Caco-2 (cell line): ENCODE data around the gene NUP210L. TPM values are rescaled to one million over a fixed set of nuclear protein-coding genes. Genes with fewer than 3 reads are reported as not detected.
A peak's percentile ranks its signal among the peaks of the same experiment; 100 is the strongest.
"Not testable (repeated sequence)": the region's sequence is repeated elsewhere in the genome, so short reads cannot be mapped to it uniquely, and the experiment has no call there.

Experiments used
- BruUV-seq: library from RNA; stranded (reverse); fragments of 400-500 nt; replicated peaks from 2 replicates; lab custom pipeline; 2021; lab: Mats Ljungman, UMichigan
- CTCF ChIA-PET: fragments of 300-600 bp; sonication (Branson Sonifier 250); formaldehyde crosslinking; loops from one replicate; lab custom pipeline; 2022; ENCODE audit warnings: antibody characterized with exemption; lab: Charles Lee
- POLR2A ChIA-PET: fragments of 300-600 bp; sonication (Branson Sonifier 250); formaldehyde crosslinking; loops from one replicate; lab custom pipeline; 2022; ENCODE audit warnings: antibody characterized with exemption; lab: Charles Lee
- DNase-seq, 2 experiments: peaks; one replicate each; pipeline versions ENCODE4 v3.0.0 to v3.0.0-alpha.2; 2020 to 2022
- H3K27me3 ChIP-seq: replicated peaks from 2 replicates; pipeline ENCODE4 v1.6.0; 2011; ENCODE audit warnings: low read length; ENCODE audit not compliant: control insufficient read depth, insufficient read depth
- H3K36me3 ChIP-seq: 2 replicates; pipeline ENCODE4 v1.5.1; 2011; ENCODE audit warnings: low read length; ENCODE audit not compliant: control insufficient read depth, insufficient read depth
- H3K4me1 ChIP-seq: fragments of 250-450 bp; sonication (Bioruptor Pico); 2 replicates; pipeline ENCODE4 v1.5.1; 2020; ENCODE audit warnings: mild to moderate bottlenecking
- H3K4me3 ChIP-seq: 2 replicates; pipeline ENCODE4 v1.5.1; 2011; ENCODE audit warnings: low read depth, mild to moderate bottlenecking, control low read depth, low read length
- H3K9me3 ChIP-seq: fragments of 250-450 bp; sonication (Bioruptor Pico); 2 replicates; pipeline ENCODE4 v1.5.1; 2020; ENCODE audit warnings: mild to moderate bottlenecking, moderate library complexity
- H3K27ac Mint-ChIP-seq: one replicate; pipeline ENCODE4 v1.8.0; 2022; ENCODE audit warnings: mixed read lengths; ENCODE audit not compliant: unreplicated experiment
- H3K27me3 Mint-ChIP-seq: one replicate; pipeline ENCODE4 v1.8.0; 2022; ENCODE audit warnings: mixed read lengths; ENCODE audit not compliant: insufficient read depth, unreplicated experiment
- H3K36me3 Mint-ChIP-seq: one replicate; pipeline ENCODE4 v1.8.0; 2022; ENCODE audit warnings: mild to moderate bottlenecking, mixed read lengths; ENCODE audit not compliant: insufficient read depth, unreplicated experiment
- H3K4me1 Mint-ChIP-seq: one replicate; pipeline ENCODE4 v1.8.0; 2022; ENCODE audit warnings: low read depth, mixed read lengths; ENCODE audit not compliant: unreplicated experiment
- H3K4me3 Mint-ChIP-seq: one replicate; pipeline ENCODE4 v1.8.0; 2022; ENCODE audit warnings: mild to moderate bottlenecking, moderate library complexity, mixed read lengths; ENCODE audit not compliant: unreplicated experiment
- H3K9me3 Mint-ChIP-seq: one replicate; pipeline ENCODE4 v1.8.0; 2022; ENCODE audit warnings: mixed read lengths; ENCODE audit not compliant: unreplicated experiment
- intact Hi-C: fragments of 100-400 bp; cut with micrococcal nuclease; formaldehyde crosslinking; loops from one replicate; pipeline ENCODE4 v1.10.0; 2022; ENCODE audit not compliant: unreplicated experiment
- total RNA-seq: library from RNA; stranded (reverse); gene quantifications from 2 replicates; pipeline ENCODE4 v1.2.3, GENCODE V29; 2022
- TF ChIP-seq, protein P1 (sequence below), 2 experiments: fragments of 200-600 bp in 1 of 2; IDR thresholded peaks; 1 replicate in 1 of 2; 2 replicates in 1 of 2; pipeline versions ENCODE4 v1.5.1 to v1.8.0; 2011 to 2022; ENCODE audit warnings: antibody characterized with exemption in 1 of 2, control low read depth in 1 of 2, inconsistent platforms in 1 of 2, low read depth in 1 of 2, low read length in 1 of 2, mild to moderate bottlenecking in 1 of 2, moderate library complexity in 1 of 2; ENCODE audit not compliant: insufficient read depth in 1 of 2, severe bottlenecking in 1 of 2, unreplicated experiment in 1 of 2

The NUP210L gene
- total RNA-seq, 1 experiment from 2014 or later, result 0.07 TPM

DNA sequence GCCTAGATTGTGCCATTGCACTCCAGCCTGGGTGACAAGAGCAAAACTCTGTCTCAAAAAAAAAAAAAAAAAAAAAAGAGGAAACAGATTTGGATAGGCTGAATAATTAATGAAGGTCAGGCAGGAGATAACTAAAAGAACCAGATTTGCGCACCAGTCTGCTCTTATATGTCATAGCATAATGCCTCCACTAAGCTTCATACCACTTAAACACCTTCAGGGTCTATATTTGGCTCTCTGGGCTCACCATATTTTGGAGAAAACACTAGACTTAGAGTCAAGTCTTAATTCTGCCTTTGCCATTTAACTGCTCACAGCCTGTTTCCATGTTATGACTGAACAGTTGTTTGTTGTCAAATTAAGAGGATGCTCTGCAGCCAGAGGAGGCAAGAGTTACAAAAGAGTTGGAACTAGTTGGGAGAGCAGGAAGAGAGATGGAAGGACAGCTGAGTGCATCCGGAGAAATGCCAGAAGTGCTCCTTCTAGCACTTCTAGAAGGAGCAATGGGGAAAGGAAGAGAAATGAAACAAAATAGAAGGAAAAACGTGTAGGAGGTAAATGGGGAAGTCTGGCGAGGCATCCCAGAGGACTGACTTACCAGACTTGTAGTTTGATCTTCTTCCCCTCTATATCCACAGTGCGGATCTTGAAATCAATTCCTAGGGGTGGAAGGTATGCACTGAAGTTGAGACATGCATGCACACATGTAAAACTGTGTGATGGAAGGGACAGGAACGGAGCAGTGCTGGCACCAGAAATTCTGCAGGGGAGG is 170.6 kb downstream of the NUP210L start:
- Mint-ChIP-seq H3K4me1 (peaks cover 17% of the 10 kb centered on the region), H3K36me3 (peaks cover 18% of the 10 kb centered on the region), H3K27me3 (no peaks in the 10 kb centered on the region), H3K4me3 (peak overlapping the region; percentile 93), H3K9me3 (no peaks in the 10 kb centered on the region), H3K27ac (no peak overlapping the region)
- no peak for DNase-seq
- CTCF ChIA-PET, result interaction anchor here (0.6 to 1.0 kb wide), 2 partner anchors 17 to 436 kb away, joined by 3 read pairs; partner anchors contain the start of gene CREB3L4
- H3K36me3 ChIP-seq, result no peaks in the 10 kb centered on the region; the same call in 1 of the 2 replicates
- peaks cover 13% of the 10 kb centered on the region for H3K4me1 ChIP-seq
- no peak overlapping the region for H3K4me3 ChIP-seq
- intact Hi-C loops, result no loop called here
- no peaks in the 10 kb centered on the region for H3K9me3 ChIP-seq
- BruUV-seq, result no TSS peak
- TF ChIP-seq, protein P1, sequence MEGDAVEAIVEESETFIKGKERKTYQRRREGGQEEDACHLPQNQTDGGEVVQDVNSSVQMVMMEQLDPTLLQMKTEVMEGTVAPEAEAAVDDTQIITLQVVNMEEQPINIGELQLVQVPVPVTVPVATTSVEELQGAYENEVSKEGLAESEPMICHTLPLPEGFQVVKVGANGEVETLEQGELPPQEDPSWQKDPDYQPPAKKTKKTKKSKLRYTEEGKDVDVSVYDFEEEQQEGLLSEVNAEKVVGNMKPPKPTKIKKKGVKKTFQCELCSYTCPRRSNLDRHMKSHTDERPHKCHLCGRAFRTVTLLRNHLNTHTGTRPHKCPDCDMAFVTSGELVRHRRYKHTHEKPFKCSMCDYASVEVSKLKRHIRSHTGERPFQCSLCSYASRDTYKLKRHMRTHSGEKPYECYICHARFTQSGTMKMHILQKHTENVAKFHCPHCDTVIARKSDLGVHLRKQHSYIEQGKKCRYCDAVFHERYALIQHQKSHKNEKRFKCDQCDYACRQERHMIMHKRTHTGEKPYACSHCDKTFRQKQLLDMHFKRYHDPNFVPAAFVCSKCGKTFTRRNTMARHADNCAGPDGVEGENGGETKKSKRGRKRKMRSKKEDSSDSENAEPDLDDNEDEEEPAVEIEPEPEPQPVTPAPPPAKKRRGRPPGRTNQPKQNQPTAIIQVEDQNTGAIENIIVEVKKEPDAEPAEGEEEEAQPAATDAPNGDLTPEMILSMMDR (IDR thresholded peaks at IDR 0.05; ENCODE audit: insufficient read depth in 1 of 2, low read depth in 1 of 2, low read length in 1 of 2, severe bottlenecking in 1 of 2, unreplicated experiment in 1 of 2), result no peak
- POLR2A ChIA-PET, result no interaction called here
- no peaks in the 10 kb centered on the region for H3K27me3 ChIP-seq

DNA sequence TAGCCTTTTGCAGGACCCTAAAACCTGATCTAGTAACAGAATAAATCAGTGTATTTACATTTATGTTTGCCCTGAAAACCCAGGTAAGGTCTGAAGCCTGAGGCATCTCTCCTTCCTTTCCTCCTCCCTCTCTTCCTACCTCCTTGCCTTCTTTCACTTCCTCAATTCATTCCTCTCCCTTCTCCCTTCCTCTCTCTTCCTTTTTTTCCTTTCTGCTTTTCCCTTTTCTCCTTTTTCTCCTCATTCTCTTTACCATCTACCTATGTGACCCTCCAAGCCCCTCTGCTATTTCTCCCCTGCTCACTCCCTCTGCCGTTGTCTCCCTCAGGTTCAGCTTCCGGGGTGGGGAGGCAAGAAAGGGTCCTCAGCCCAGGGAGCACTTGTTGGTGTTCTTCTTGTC is 173.1 kb downstream of the NUP210L start:
- CTCF ChIA-PET, H3K9me3 Mint-ChIP-seq, H3K9me3 ChIP-seq, H3K27ac Mint-ChIP-seq, H3K36me3 ChIP-seq, H3K27me3 ChIP-seq, DNase-seq, POLR2A ChIA-PET, H3K4me3 Mint-ChIP-seq, intact Hi-C loops, H3K4me3 ChIP-seq, H3K27me3 Mint-ChIP-seq, H3K4me1 ChIP-seq: not testable (repeated sequence)
- BruUV-seq, result TSS peak; percentile 66
- Mint-ChIP-seq H3K36me3 (peaks cover 22% of the 10 kb centered on the region), H3K4me1 (peaks cover 17% of the 10 kb centered on the region)

DNA sequence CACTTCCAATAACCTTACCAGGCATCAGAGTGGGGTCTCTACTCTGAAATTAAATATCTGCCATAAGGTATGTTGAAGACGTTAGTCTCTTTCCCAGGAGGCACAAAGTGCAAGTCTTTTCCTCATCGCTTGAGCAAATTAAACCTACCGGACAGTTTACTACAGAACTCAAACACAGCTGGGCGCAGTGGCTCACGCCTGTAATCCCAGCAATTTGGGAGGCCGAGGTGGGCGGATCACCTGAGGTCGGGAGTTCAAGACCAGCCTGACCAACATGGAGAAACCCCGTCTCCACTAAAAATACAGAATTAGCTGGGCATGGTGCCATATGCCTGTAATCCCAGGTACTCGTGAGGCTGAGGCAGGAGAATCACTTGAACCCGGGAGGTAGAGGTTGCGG is 175.8 kb downstream of the NUP210L start:
- Mint-ChIP-seq H3K27ac (peak overlapping the region; percentile 92), H3K36me3 (peaks cover 34% of the 10 kb centered on the region), H3K4me3 (peak overlapping the region; percentile 95)
- H3K4me3 ChIP-seq, H3K4me1 ChIP-seq, BruUV-seq, H3K9me3 Mint-ChIP-seq, H3K36me3 ChIP-seq, H3K4me1 Mint-ChIP-seq, H3K27me3 ChIP-seq, intact Hi-C loops, H3K27me3 Mint-ChIP-seq, DNase-seq, H3K9me3 ChIP-seq: not testable (repeated sequence)
- ChIA-PET CTCF (interaction anchor here (0.6 to 0.9 kb wide), 2 partner anchors 11 to 236 kb away, joined by 3 read pairs; partner anchors contain the start of gene RPS27), POLR2A (interaction anchor here (2.7 to 4.0 kb wide), 2 partner anchors 11 to 14 kb away, joined by 26 to 105 read pairs; partner anchors contain the start of genes CREB3L4, RPS27 and SLC39A1)
